K562 (cell line): ENCODE results near the gene CEACAM5. TPM values are rescaled to one million over a fixed set of nuclear protein-coding genes. Genes with fewer than 3 reads are reported as not detected.

Experiments
- ATAC-seq: fragments of 200-7000 bp; cut with Tn5 transposase; 3 replicates; pipeline ENCODE4 v1.9.1; 2020; ENCODE audit warnings: moderate library complexity
- BruUV-seq: library from RNA; stranded (reverse); fragments of 400-500 nt; replicated peaks from 2 replicates; lab custom pipeline; 2021; lab: Mats Ljungman, UMichigan
- CTCF ChIA-PET: fragments of 300-600 bp; formaldehyde crosslinking; extraction: SDS; loops from one replicate; lab custom pipeline; 2021; ENCODE audit warnings: low intra/inter-chr PET ratio; lab: Yijun Ruan, JAX
- POLR2A ChIA-PET: fragments of 300-600, 350-650 bp; sonication (Branson Sonifier 250); formaldehyde crosslinking; extraction: SDS; loops from one replicate; lab custom pipeline; 2021; ENCODE audit warnings: antibody characterized with exemption, inconsistent platforms; lab: Yijun Ruan, JAX
- DNase-seq, 4 experiments: peaks; one replicate each; pipeline versions ENCODE4 v3.0.0 to v3.0.0-alpha.2; 2011 to 2018; ENCODE audit warnings: low spot score in 3 of 4, mixed read lengths in 3 of 4; ENCODE audit errors: extremely low read depth in 1 of 4
- FAIRE-seq: peaks from 2 replicates; lab custom pipeline; 2011; peaks lifted over from hg19 to GRCh38; lab: Jason Lieb, UNC
- H2AFZ ChIP-seq: 2 replicates; pipeline ENCODE4 v1.6.0; 2011; ENCODE audit warnings: low read depth, low read length, control low read depth, inconsistent platforms
- H3K27ac ChIP-seq: fragments of 200-600 bp; 3 replicates; pipeline ENCODE4 v1.8.0; 2011; ENCODE audit warnings: low read depth, mild to moderate bottlenecking, control low read depth, inconsistent platforms, low read length, moderate library complexity, mixed read lengths; ENCODE audit errors: extremely low read depth
- H3K27me3 ChIP-seq, 2 experiments: fragments of 300-600 bp in 1 of 2; 2 replicates in 1 of 2; 3 replicates in 1 of 2; pipeline versions ENCODE4 v1.6.0 to v1.8.0; 2011; ENCODE audit warnings: inconsistent platforms in 2 of 2, low read length in 2 of 2, mild to moderate bottlenecking in 1 of 2, mixed read lengths in 1 of 2, moderate library complexity in 1 of 2; ENCODE audit not compliant: control insufficient read depth in 2 of 2, insufficient read depth in 2 of 2
- H3K36me3 ChIP-seq: fragments of 300-600 bp; 3 replicates; pipeline ENCODE4 v1.8.0; 2011; ENCODE audit warnings: mild to moderate bottlenecking, low read length, inconsistent platforms; ENCODE audit not compliant: control insufficient read depth, insufficient read depth
- H3K4me1 ChIP-seq, 2 experiments: fragments of 200-600 bp in 1 of 2; replicated peaks in 1 of 2; 2 replicates in 1 of 2; 3 replicates in 1 of 2; pipeline versions ENCODE4 v1.5.1 to v1.8.0; 2011; ENCODE audit warnings: inconsistent platforms in 2 of 2, low read length in 2 of 2, mild to moderate bottlenecking in 1 of 2, mixed read lengths in 1 of 2, moderate library complexity in 1 of 2; ENCODE audit not compliant: control insufficient read depth in 2 of 2, insufficient read depth in 2 of 2
- H3K4me2 ChIP-seq: 2 replicates; pipeline ENCODE4 v1.6.1; 2011; ENCODE audit warnings: low read length, control low read depth, inconsistent platforms, mixed read lengths; ENCODE audit not compliant: insufficient read depth
- H3K4me3 ChIP-seq: fragments of 200-600 bp; sonication (generic), shearing (Covaris generic); 2 replicates; pipeline ENCODE4 v1.5.1; 2016; ENCODE audit warnings: control low read depth, inconsistent platforms
- H3K79me2 ChIP-seq: fragments of 200-600 bp; 3 replicates; pipeline ENCODE4 v1.8.0; 2011; ENCODE audit warnings: low read length, inconsistent platforms; ENCODE audit not compliant: control insufficient read depth, insufficient read depth
- H3K9ac ChIP-seq, 2 experiments: 2 replicates each; pipeline versions ENCODE4 v1.6.0 to v1.6.1; 2011; ENCODE audit warnings: low read depth in 2 of 2, low read length in 2 of 2, control low read depth in 1 of 2, inconsistent platforms in 1 of 2, mild to moderate bottlenecking in 1 of 2, mixed read lengths in 1 of 2; ENCODE audit not compliant: insufficient read depth in 1 of 2
- H3K9me1 ChIP-seq: one replicate; pipeline ENCODE4 v1.6.0; 2011; ENCODE audit warnings: inconsistent platforms, mild to moderate bottlenecking, low read length, moderate library complexity; ENCODE audit not compliant: control insufficient read depth, insufficient read depth
- H3K9me3 ChIP-seq: replicated peaks from 2 replicates; pipeline ENCODE4 v1.5.1; 2011; ENCODE audit warnings: low read depth, low read length, inconsistent platforms; ENCODE audit not compliant: control insufficient read depth, insufficient read depth
- H4K20me1 ChIP-seq: replicated peaks from 2 replicates; pipeline ENCODE4 v1.6.1; 2011; ENCODE audit warnings: low read length, inconsistent platforms, mixed read lengths; ENCODE audit not compliant: control insufficient read depth, insufficient read depth
- GATA2 ChIP-seq: sonication (generic); formaldehyde crosslinking; IDR thresholded peaks from 2 replicates; pipeline ENCODE4 v1.4.0; 2020; ENCODE audit warnings: mild to moderate bottlenecking, missing genetic modification reagents
- HDAC3 ChIP-seq: fragments of 450-650 bp; IDR thresholded peaks from 2 replicates; pipeline ENCODE4 v1.6.1; 2018; ENCODE audit warnings: borderline replicate concordance, mild to moderate bottlenecking, moderate library complexity; ENCODE audit not compliant: partially characterized antibody
- HLTF ChIP-seq: fragments of 450-650 bp; IDR thresholded peaks from 2 replicates; pipeline ENCODE4 v1.6.1; 2016
- JUN ChIP-seq, 2 experiments: sonication (generic) in 1 of 2; formaldehyde crosslinking in 1 of 2; IDR thresholded peaks; 2 replicates each; pipeline versions ENCODE4 v1.6.1 to v1.8.0; 2012 to 2022; ENCODE audit warnings: borderline replicate concordance in 2 of 2, mild to moderate bottlenecking in 2 of 2, improper control_type of control experiment in 1 of 2, low read depth in 1 of 2, low read length in 1 of 2, missing genetic modification reagents in 1 of 2
- MCM2 ChIP-seq: fragments of 450-650 bp; IDR thresholded peaks from 2 replicates; pipeline ENCODE4 v1.6.1; 2017; ENCODE audit warnings: low read depth, mild to moderate bottlenecking
- NR2C2 ChIP-seq, 2 experiments: fragments of 200-800 bp in 1 of 2; sonication (Bioruptor generic) in 1 of 2; sonication (generic) in 1 of 2; formaldehyde crosslinking in 1 of 2; IDR thresholded peaks; 2 replicates each; pipeline versions ENCODE4 v1.6.1 to v1.8.0; 2016 to 2022; ENCODE audit warnings: mild to moderate bottlenecking in 1 of 2, missing compliant biosample characterization in 1 of 2, missing genetic modification characterization in 1 of 2, missing genetic modification reagents in 1 of 2
- RBM25 ChIP-seq: fragments of 200-400 bp; formaldehyde crosslinking; IDR thresholded peaks from 2 replicates; pipeline ENCODE4 v1.6.1; 2018; ENCODE audit warnings: low read length, low read depth, moderate library complexity; ENCODE audit not compliant: severe bottlenecking
- RFX1 ChIP-seq: fragments of 450-650 bp; IDR thresholded peaks from 2 replicates; pipeline ENCODE4 v1.6.1; 2016; ENCODE audit warnings: mild to moderate bottlenecking, moderate library complexity
- TCF7L2 ChIP-seq: fragments of 150-350 bp; IDR thresholded peaks from 2 replicates; pipeline ENCODE4 v1.6.1; 2016; ENCODE audit warnings: low read depth, mild to moderate bottlenecking, low read length, moderate library complexity
- U2AF2 ChIP-seq: fragments of 200-400 bp; formaldehyde crosslinking; optimal IDR thresholded peaks from 2 replicates; pipeline ENCODE3; 2017; ENCODE audit warnings: low read depth, mild to moderate bottlenecking, low read length
- ZNF143 ChIP-seq: sonication (generic); formaldehyde crosslinking; IDR thresholded peaks from 2 replicates; pipeline ENCODE4 v1.9.0; 2022; ENCODE audit warnings: mild to moderate bottlenecking, missing genetic modification reagents
- WGBS: fragments of 100-300 bp; shearing (Covaris generic); methylation state at CpG from one replicate; pipeline ENCODE4 v1.1.6; 2016; ENCODE audit warnings: low coverage, mixed read lengths; ENCODE audit not compliant: insufficient coverage; ENCODE audit errors: missing lambda C conversion rate; 5-methylcytosine and 5-hydroxymethylcytosine counted together
- in situ Hi-C: fragments of 300-500 bp; cut with MboI; formaldehyde crosslinking; loops from 4 replicates; pipeline ENCODE4 v1.15.0; 2018; ENCODE audit warnings: inconsistent platforms, mixed read lengths
- intact Hi-C: fragments of 100-400 bp; cut with micrococcal nuclease; formaldehyde crosslinking; loops from 2 replicates; pipeline ENCODE4 v1.14.2; 2022
- polyA plus RNA-seq, 8 experiments: library from polyadenylated mRNA; depleted of rRNA in 4 of 8; stranded (reverse) in 5 of 8; unstranded in 3 of 8; fragments of >200 nt; fragmentation: Nextera tagmentation in 2 of 8; fragmentation: Illumina TruSeq in 1 of 8; extraction: Ambion mirVana in 2 of 8; extraction: Trizol in 1 of 8; gene quantifications; 2 replicates each; pipeline versions ENCODE4 v1.2.1 to v1.2.3, GENCODE V29; 2011 to 2014; ENCODE audit warnings: inconsistent platforms in 1 of 8, missing spikeins in 1 of 8
- total RNA-seq, 7 experiments: library from RNA; depleted of rRNA in 6 of 7; stranded (reverse); fragments of >200 nt in 6 of 7; fragmentation: Illumina TruSeq in 2 of 7; extraction: Trizol in 2 of 7; gene quantifications; 2 replicates each; pipeline versions ENCODE4 v1.2.1 to v1.2.3, GENCODE V29; 2011 to 2021; ENCODE audit warnings: low replicate concordance in 1 of 7
- TF ChIP-seq, protein P1 (sequence below): fragments of 450-650 bp; IDR thresholded peaks from 2 replicates; pipeline ENCODE4 v1.6.1; 2016; ENCODE audit warnings: antibody characterized with exemption
- TF ChIP-seq, protein P2 (sequence below): fragments of 450-650 bp; IDR thresholded peaks from 2 replicates; pipeline ENCODE4 v1.6.1; 2017; ENCODE audit warnings: mild to moderate bottlenecking, moderate library complexity

The CEACAM5 gene
- total and polyA plus RNA-seq, 9 of the 15 experiments (the other 6 are each of a cell fraction or from before 2014, with no cell fraction given): 0.33 TPM; not detected in 8

- DNase-seq (no peak), ATAC-seq (no peak), FAIRE-seq (no peak)
- H4K20me1 ChIP-seq: no peaks in the 10 kb centered on the region
- H3K4me1 ChIP-seq: no peaks in the 10 kb centered on the region
- in situ Hi-C loops (no loop called here), intact Hi-C loops (no loop called here)
- TF ChIP-seq RFX1 (no peak), GATA2 (CRISPR knock-in tag) (no peak), HDAC3 (no peak), JUN (IDR thresholded peaks at IDR 0.05; ENCODE audit: borderline replicate concordance, low read depth, low read length) (no peak), JUN (CRISPR knock-in tag; IDR thresholded peaks at IDR 0.05; ENCODE audit: borderline replicate concordance) (no peak), TCF7L2 (no peak), NR2C2 (CRISPR knock-in tag; IDR thresholded peaks at IDR 0.05) (no peak), NR2C2 (tag; IDR thresholded peaks at IDR 0.05) (no peak), HLTF (no peak), RBM25 (no peak), MCM2 (no peak), U2AF2 (no peak), ZNF143 (CRISPR knock-in tag) (no peak)
- TF ChIP-seq, protein P1, sequence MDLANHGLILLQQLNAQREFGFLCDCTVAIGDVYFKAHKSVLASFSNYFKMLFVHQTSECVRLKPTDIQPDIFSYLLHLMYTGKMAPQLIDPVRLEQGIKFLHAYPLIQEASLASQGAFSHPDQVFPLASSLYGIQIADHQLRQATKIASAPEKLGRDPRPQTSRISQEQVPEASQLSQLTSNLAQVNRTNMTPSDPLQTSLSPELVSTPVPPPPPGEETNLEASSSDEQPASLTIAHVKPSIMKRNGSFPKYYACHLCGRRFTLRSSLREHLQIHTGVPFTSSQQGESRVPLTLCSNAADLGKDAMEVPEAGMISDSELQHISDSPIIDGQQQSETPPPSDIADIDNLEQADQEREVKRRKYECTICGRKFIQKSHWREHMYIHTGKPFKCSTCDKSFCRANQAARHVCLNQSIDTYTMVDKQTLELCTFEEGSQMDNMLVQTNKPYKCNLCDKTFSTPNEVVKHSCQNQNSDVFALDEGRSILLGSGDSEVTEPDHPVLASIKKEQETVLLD: no peak
- TF ChIP-seq, protein P2, sequence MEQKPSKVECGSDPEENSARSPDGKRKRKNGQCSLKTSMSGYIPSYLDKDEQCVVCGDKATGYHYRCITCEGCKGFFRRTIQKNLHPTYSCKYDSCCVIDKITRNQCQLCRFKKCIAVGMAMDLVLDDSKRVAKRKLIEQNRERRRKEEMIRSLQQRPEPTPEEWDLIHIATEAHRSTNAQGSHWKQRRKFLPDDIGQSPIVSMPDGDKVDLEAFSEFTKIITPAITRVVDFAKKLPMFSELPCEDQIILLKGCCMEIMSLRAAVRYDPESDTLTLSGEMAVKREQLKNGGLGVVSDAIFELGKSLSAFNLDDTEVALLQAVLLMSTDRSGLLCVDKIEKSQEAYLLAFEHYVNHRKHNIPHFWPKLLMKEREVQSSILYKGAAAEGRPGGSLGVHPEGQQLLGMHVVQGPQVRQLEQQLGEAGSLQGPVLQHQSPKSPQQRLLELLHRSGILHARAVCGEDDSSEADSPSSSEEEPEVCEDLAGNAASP: no peak
- no TSS peak for BruUV-seq
- no peak overlapping the region for H3K4me3 ChIP-seq
- ChIA-PET POLR2A (interaction anchor here (0.7 kb wide), 1 partner anchor 101 kb away, joined by 4 read pairs; no protein-coding TSS in a partner anchor), CTCF (no interaction called here)
- no peak overlapping the region for H3K9ac ChIP-seq
- peaks cover 7 to 22% of the 10 kb centered on the region in 2 experiments; a peak in 3 of 5 replicates for H3K27me3 ChIP-seq
- no peak overlapping the region for H3K4me2 ChIP-seq
- WGBS: 0% methylated on average over 6 of the region's 6 CpGs
- no peaks in the 10 kb centered on the region for H3K36me3 ChIP-seq
- H2AFZ ChIP-seq: no peak overlapping the region
- no peaks in the 10 kb centered on the region for H3K9me1 ChIP-seq
- no peak overlapping the region for H3K27ac ChIP-seq
- no peaks in the 10 kb centered on the region for H3K9me3 ChIP-seq
- H3K79me2 ChIP-seq: no peaks in the 10 kb centered on the region
Observed at GRCh38 chr19:41718761-41719160, 10.3 kb downstream of the CEACAM5 start.
